Activated CD4-positive, alpha-beta T cell treated with anti-CD3 and anti-CD28 coated beads, Interleukin-2, Interleukin-4, amounts not matched to agents 100 ng/mL and 50 ng/mL, durations not matched to agents 16 hours and 8 hours (primary cell): Measurements from ENCODE around the gene TLE7.

Experiments used
- DNase-seq: peaks from one replicate; pipeline ENCODE4 v3.0.0-alpha.2; 2020; ENCODE audit warnings: low spot score

The TLE7 gene

GRCh38 chr16:71412270-71413160, 29.3 kb downstream of the TLE7 start:
- peak; percentile 70 for DNase-seq

GRCh38 chr16:71410146-71410545, 31.7 kb downstream of the TLE7 start:
- no peak for DNase-seq

- DNase-seq, result no peak
Observed at GRCh38 chr16:71409011-71409775, 32.7 kb downstream of the TLE7 start.

GRCh38 chr16:71408536-71408935, 33.3 kb downstream of the TLE7 start:
- no peak for DNase-seq

GRCh38 chr16:71407731-71408130, 34.1 kb downstream of the TLE7 start:
- no peak for DNase-seq

GRCh38 chr16:71406724-71407123, 35.1 kb downstream of the TLE7 start:
- DNase-seq, result no peak

- no peak for DNase-seq
Observed at GRCh38 chr16:71406316-71406715, 35.5 kb downstream of the TLE7 start.

- no peak for DNase-seq
Observed at GRCh38 chr16:71404364-71404763, 37.5 kb downstream of the TLE7 start.

- DNase-seq, result no peak
Observed at GRCh38 chr16:71402674-71403073, 39.2 kb downstream of the TLE7 start.

- no peak for DNase-seq
Observed at GRCh38 chr16:71402007-71402406, 39.8 kb downstream of the TLE7 start.

- no peak for DNase-seq
Observed at GRCh38 chr16:71399801-71400563, 41.9 kb downstream of the TLE7 start.

- no peak for DNase-seq
Observed at GRCh38 chr16:71396594-71396993, 45.3 kb downstream of the TLE7 start.

- DNase-seq, result no peak
Observed at GRCh38 chr16:71389330-71389729, 52.5 kb downstream of the TLE7 start.

GRCh38 chr16:71387045-71387871, 54.6 kb downstream of the TLE7 start:
- no peak for DNase-seq

GRCh38 chr16:71384073-71384724, 57.7 kb downstream of the TLE7 start:
- DNase-seq, result no peak

GRCh38 chr16:71383054-71383773, 58.6 kb downstream of the TLE7 start:
- DNase-seq, result peak; percentile 11

GRCh38 chr16:71380831-71381230, 61.0 kb downstream of the TLE7 start:
- no peak for DNase-seq
